Aorta (tissue), 5 donors: ENCODE measurements around the gene PTPN21. TPM values are rescaled to one million over a fixed set of nuclear protein-coding genes. Genes with fewer than 3 reads are reported as not detected.
A peak's percentile ranks its signal among the peaks of the same experiment; 100 is the strongest.

Experiments
- ATAC-seq: fragments of 200-7000 bp; cut with Tn5 transposase; one replicate; pipeline ENCODE4 v1.9.1; 2022; ENCODE audit warnings: moderate library complexity; ENCODE audit not compliant: low FRiP score
- DNase-seq, 2 donors: peaks; one replicate each; pipeline ENCODE4 v3.0.0-alpha.2; 2020
- H3K27ac ChIP-seq, 2 donors: one replicate each; pipeline ENCODE4 v1.5.1; 2013; ENCODE audit warnings: low read length in 2 of 2, mild to moderate bottlenecking in 2 of 2, moderate library complexity in 2 of 2, control low read depth in 1 of 2, inconsistent platforms in 1 of 2, low read depth in 1 of 2
- H3K27me3 ChIP-seq, 2 donors: one replicate each; pipeline ENCODE4 v1.6.1; 2013; ENCODE audit warnings: control low read depth in 1 of 2, low read length in 1 of 2, mild to moderate bottlenecking in 1 of 2, moderate library complexity in 1 of 2; ENCODE audit not compliant: insufficient read depth in 2 of 2, control insufficient read depth in 1 of 2
- H3K36me3 ChIP-seq, 2 donors: one replicate each; pipeline ENCODE4 v1.6.1; 2013; ENCODE audit warnings: control low read depth in 1 of 2, low read length in 1 of 2, mild to moderate bottlenecking in 1 of 2; ENCODE audit not compliant: insufficient read depth in 2 of 2, control insufficient read depth in 1 of 2
- H3K4me1 ChIP-seq, 2 donors: one replicate each; pipeline ENCODE4 v1.6.1; 2013; ENCODE audit warnings: low read length in 2 of 2, control low read depth in 1 of 2, mild to moderate bottlenecking in 1 of 2, moderate library complexity in 1 of 2; ENCODE audit not compliant: insufficient read depth in 2 of 2, control insufficient read depth in 1 of 2
- H3K4me3 ChIP-seq, 2 donors: one replicate each; pipeline ENCODE4 v1.5.1; 2013; ENCODE audit warnings: low read length in 2 of 2, control low read depth in 1 of 2, mild to moderate bottlenecking in 1 of 2
- H3K9me3 ChIP-seq: one replicate; pipeline ENCODE4 v1.6.1; 2013; ENCODE audit warnings: mild to moderate bottlenecking, low read length; ENCODE audit not compliant: control insufficient read depth
- WGBS, 2 donors: extraction: QIAGEN DNeasy Blood & Tissue Kit; methylation state at CpG; one replicate each; pipeline ENCODE4 v1.1.7; 2013; 5-methylcytosine and 5-hydroxymethylcytosine counted together
- intact Hi-C, 2 donors: fragments of 100-400 bp; cut with DNase I; formaldehyde crosslinking; loops; one replicate each; pipeline versions ENCODE4 v1.14.2 to v1.15.0; 2022
- polyA plus RNA-seq, 2 donors: library from polyadenylated mRNA; stranded (reverse); fragments of 200-250 nt; gene quantifications; one replicate each; pipeline ENCODE4 v1.2.3, GENCODE V29; 2013
- total RNA-seq, 2 donors: library from RNA; stranded (reverse); fragmentation: NEBNext Ultra II Directional; extraction: Animal tissue kit (Norgen Biotek cat#: 25700); gene quantifications; one replicate each; pipeline ENCODE4 v1.2.1, GENCODE V29; 2021
- donor health status: healthy with polysubstance abuse.
- donor health status: Bipolar disorder and iron deficiency.
- donor health status: DM: no; HTN: no; CAD: no.
- donor health status: DM: no; HTN: no; CAD: no.
- donor health status: DM: yes; HTN: yes; CAD: no.

The PTPN21 gene
- total and polyA plus RNA-seq, 4 donors = 15.6 to 53.7 (median 36.1) TPM

DNA sequence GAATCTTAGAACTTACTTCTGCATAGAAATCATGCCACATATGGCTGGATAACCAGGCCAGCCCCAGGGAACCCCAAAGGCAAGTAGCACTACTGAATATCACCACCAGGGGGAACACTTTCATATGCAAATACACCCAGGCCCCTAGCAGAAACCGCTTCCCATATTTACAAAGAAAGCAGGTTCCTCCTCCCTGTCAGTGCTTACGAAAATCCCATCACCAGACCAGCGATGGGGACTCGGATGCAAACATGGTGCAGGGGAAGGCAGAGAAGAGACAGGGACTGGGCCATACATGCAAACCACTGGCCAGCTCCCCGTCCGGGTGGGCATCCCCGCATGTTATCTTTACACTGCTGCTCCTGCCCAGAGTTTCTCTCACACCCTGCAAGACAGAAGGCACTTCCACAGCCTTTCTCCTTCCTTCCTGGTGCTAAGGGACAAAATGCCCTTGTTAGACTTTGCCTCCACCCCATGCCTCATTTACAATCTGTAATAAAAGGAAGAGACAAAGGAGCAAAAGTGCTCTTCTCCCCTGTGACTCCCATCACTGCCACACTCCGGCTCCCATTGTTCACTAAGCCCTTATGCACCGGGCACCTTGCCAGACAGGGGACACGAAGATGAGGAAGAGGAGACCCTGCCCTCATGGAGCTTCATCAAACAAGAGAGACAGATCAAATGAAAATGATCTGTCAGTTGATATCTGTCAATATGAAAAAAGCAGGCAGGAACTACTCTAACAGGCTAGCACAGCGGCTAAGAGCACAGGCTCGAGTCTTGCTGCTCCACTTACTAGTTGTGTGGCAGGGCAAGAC lies 62.3 kb downstream of the PTPN21 start:
- Histone ChIP-seq H3K27ac (no peak overlapping the region), H3K9me3 (no peaks in the 10 kb centered on the region), H3K4me3 (no peak overlapping the region), H3K4me1 (no peaks in the 10 kb centered on the region), H3K36me3 (peaks cover 0 to 8% of the 10 kb centered on the region in 2 donors), H3K27me3 (no peaks in the 10 kb centered on the region)
- 52 to 53% methylated on average over 12 of the region's 12 CpGs for WGBS, 2 donors
- intact Hi-C loops = loop anchor here (2.0 to 5.0 kb wide), 2 partner anchors 60 to 70 kb away; partner anchors contain the start of gene ZC3H14 (in 1 of the 2)
- DNase-seq (peak in 1 of 2 donors; percentile 51), ATAC-seq (peak; percentile 89)

DNA sequence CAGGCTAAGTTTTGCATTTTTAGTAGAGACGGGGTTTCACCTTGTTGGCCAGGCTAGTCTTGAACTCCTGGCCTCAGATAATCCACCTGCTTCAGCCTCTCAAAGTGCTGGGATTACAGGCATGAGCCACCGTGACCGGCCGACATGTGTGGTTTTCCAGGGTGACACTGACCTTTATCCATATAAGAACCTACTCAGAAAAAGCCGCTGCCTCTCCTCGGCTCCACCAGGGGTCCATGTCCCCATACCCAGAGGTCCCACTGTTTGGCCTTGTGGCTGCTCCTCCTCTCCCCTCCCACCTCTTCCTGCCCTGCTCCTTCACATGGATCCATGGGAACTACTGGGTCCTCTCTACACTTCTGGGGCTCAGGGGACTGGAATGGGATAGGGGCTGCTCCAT lies 64.6 kb downstream of the PTPN21 start:
- ATAC-seq = no peak

DNA sequence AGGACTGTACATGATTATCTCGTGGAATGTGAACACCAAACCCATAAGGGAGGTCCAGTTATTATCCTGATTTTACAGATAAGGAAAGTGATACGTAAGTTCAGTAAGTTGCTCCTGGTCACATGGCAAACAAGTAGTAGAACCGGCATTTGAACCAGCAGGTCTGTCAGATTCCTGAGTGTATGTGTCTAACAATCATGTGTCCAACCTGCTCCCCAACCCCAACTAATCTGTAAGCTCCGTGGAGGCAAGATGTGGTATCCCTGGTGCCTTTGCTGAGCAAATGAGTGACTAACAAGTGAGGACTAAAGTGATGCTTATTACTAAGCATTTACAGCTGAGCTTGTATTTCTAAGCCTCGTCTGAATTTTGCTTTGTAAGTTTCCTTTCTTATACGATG lies 65.9 kb downstream of the PTPN21 start:
- Histone ChIP-seq H3K4me1 (no peaks in the 10 kb centered on the region), H3K27me3 (no peaks in the 10 kb centered on the region), H3K36me3 (peaks cover 1 to 3% of the 10 kb centered on the region in 2 donors), H3K9me3 (no peaks in the 10 kb centered on the region), H3K4me3 (no peak overlapping the region), H3K27ac (peak overlapping the region in 1 of 2 donors; percentile 18)
- intact Hi-C loops = no loop called here
- ATAC-seq = no peak
- WGBS, 2 donors = 45 to 52% methylated on average over 6 of the region's 6 CpGs
- DNase-seq = no peak

More for the DNA sequence above, 64.6 kb downstream of the PTPN21 start:
- no peak overlapping the region for H3K27ac ChIP-seq
- WGBS, 2 donors = 97 to 98% methylated on average over 6 of the region's 6 CpGs
- H3K27me3 ChIP-seq = no peaks in the 10 kb centered on the region
- peaks cover 0 to 6% of the 10 kb centered on the region in 2 donors for H3K36me3 ChIP-seq
- H3K9me3 ChIP-seq = no peaks in the 10 kb centered on the region
- DNase-seq = no peak
- no peak overlapping the region for H3K4me3 ChIP-seq
- H3K4me1 ChIP-seq = no peaks in the 10 kb centered on the region
- intact Hi-C loops = loop anchor here in 1 of 2 donors (5.0 kb wide), 1 partner anchor 72 kb away; the partner anchor contains the start of gene ZC3H14

DNA sequence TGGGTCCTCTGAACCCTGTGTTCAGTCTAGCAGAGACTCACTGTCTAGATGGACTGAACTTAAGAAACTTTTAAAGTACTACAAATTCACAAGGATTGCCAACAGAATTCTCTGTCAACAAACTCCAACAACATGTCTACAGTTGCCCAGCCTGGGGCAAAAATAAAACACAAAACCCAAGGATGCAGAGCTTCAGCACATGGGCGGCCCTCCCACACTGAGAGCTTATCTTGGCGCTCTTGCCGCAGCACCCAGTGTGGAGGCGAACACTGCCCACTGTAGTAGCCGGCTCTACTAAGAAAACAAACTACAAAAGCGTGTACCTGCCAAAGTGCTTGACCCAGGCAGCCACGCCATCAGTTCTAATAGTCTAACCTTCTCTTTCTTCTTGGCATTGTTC lies 66.7 kb downstream of the PTPN21 start:
- peak overlapping the region; percentile 10 to 18 for H3K27ac ChIP-seq

DNA sequence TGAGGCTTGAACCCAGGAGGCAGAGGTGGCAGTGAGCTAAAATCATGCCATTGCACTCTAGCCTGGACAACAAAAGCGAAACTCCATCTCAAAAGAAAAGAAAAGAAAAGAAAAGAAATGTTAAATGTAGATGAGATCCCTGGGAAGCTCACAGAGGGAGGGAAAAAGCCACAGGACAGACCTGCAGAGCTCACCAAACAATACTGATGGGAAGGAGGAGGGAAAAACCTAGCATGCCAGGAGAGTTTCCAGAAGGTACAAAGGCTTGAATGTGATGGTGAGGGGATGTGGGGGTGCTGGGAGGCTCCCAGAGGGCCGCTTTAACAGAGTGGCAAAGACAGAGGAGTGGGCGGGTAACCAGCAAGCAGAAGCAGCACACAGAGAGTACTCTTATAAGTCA lies 72.3 kb downstream of the PTPN21 start:
- Histone ChIP-seq H3K4me3 (no peak overlapping the region), H3K27me3 (no peaks in the 10 kb centered on the region), H3K27ac (no peak overlapping the region), H3K9me3 (no peaks in the 10 kb centered on the region), H3K36me3 (peaks cover 3 to 5% of the 10 kb centered on the region in 2 donors), H3K4me1 (no peaks in the 10 kb centered on the region)
- DNase-seq = no peak
- no peak for ATAC-seq
- intact Hi-C loops = no loop called here
- WGBS, 2 donors = 95 to 98% methylated on average over 3 of the region's 3 CpGs

More for the DNA sequence above, 66.7 kb downstream of the PTPN21 start:
- Histone ChIP-seq H3K36me3 (peaks cover 0 to 3% of the 10 kb centered on the region in 2 donors), H3K4me3 (no peak overlapping the region), H3K27me3 (no peaks in the 10 kb centered on the region), H3K4me1 (no peaks in the 10 kb centered on the region), H3K9me3 (no peaks in the 10 kb centered on the region)
- DNase-seq (no peak), ATAC-seq (no peak)
- 7 to 9% methylated on average over 7 of the region's 7 CpGs for WGBS, 2 donors
- intact Hi-C loops = no loop called here

DNA sequence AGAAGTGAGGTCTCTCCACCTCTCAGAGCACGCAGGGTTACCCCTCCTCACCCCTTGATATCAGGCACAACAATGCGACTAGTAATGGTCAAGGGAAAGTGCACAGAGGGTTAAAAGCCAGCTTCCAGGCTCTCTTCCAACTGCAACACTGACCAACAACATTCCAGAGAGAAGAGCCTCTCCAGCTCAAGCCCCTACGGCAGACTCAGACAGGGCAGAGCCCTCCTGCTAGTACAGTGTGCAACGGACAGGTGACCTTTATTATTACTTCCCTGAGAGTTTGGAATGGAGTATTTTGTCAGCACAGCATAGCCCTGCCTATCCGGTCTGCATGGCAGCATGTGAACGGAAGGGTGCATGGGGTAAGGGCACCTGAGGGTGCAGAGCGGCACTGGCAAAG lies 73.0 kb downstream of the PTPN21 start:
- Histone ChIP-seq H3K36me3 (peaks cover 3 to 5% of the 10 kb centered on the region in 2 donors), H3K4me3 (no peak overlapping the region), H3K4me1 (no peaks in the 10 kb centered on the region), H3K9me3 (no peaks in the 10 kb centered on the region), H3K27me3 (no peaks in the 10 kb centered on the region), H3K27ac (no peak overlapping the region)
- no peak for DNase-seq
- ATAC-seq = no peak
- intact Hi-C loops = no loop called here
- 59 to 63% methylated on average over 7 of the region's 7 CpGs for WGBS, 2 donors

DNA sequence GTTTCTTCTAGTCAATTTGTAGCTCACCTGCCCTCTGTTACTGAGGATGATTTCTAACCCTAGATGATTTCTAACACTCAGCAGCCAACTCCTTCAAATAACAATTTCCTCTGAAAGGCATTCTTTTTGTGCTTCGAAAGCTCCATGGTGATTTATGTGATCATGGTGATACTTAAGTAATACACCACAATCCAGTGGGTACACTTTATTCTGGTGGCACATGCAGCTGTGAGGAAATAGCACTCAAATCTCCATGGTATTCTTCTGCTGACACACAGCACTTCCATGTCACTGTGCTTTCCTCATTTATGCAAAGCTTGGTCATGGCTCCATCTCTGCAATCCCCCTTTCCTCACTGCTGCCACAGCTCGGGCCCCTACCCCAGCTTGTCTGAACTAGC lies 73.7 kb downstream of the PTPN21 start:
- DNase-seq (no peak), ATAC-seq (no peak)
- Histone ChIP-seq H3K9me3 (no peaks in the 10 kb centered on the region), H3K4me3 (no peak overlapping the region), H3K27me3 (no peaks in the 10 kb centered on the region), H3K4me1 (no peaks in the 10 kb centered on the region), H3K27ac (no peak overlapping the region), H3K36me3 (peaks cover 3 to 5% of the 10 kb centered on the region in 2 donors)
- intact Hi-C loops = no loop called here
- 81 to 88% methylated on average over 2 of the region's 2 CpGs for WGBS, 2 donors

DNA sequence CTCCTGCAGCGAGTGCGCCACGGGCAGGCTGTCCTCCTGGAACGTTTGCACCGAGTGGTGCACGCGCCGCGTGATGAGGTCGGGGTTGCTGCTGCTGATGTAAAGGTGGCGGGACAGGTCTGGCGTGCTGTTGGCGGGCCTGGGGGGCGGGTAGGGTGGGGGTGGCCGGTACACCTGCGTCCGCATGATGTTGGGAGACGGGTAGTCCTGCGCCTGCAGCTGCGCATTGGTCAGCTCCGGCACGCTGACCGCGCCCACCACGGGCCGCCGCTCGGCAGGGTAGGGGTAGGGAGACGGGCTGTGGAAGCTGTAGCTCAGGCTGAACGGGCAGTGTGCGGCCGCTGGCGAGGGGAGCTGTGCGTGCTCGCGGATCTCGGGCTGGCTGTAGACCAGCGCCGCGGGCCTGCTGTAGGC lies 75.2 kb downstream of the PTPN21 start:
- WGBS, 2 donors = 83% methylated on average over 29 to 40 of the region's 40 CpGs
- DNase-seq (no peak), ATAC-seq (no peak)
- Histone ChIP-seq H3K4me3 (no peak overlapping the region), H3K4me1 (no peaks in the 10 kb centered on the region), H3K27ac (no peak overlapping the region), H3K9me3 (no peaks in the 10 kb centered on the region), H3K36me3 (peaks cover 3 to 5% of the 10 kb centered on the region in 2 donors), H3K27me3 (no peaks in the 10 kb centered on the region)
- intact Hi-C loops = no loop called here

DNA sequence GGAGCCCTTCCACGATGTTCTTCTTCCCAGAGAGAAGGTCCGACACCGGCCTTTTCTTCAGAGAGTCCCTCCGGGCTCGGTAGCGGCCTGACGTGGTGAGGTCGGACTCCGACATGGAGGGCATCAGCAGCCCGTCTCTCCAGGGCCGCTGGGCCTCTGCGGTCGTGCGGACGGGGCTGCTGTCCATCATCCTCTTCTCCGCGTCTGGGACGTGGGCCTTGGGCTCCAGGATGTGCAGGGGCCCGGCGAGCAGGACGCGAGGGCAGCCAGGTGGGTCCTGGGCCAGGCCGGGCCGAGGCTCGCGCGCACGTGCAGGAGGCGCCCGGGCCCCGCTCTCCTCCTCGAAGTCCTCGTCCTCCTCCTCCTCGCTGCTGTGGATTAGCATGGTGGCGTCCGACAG lies 75.9 kb downstream of the PTPN21 start:
- Histone ChIP-seq H3K27ac (no peak overlapping the region), H3K36me3 (peaks cover under 1 to 5% of the 10 kb centered on the region in 2 donors), H3K4me3 (no peak overlapping the region), H3K27me3 (no peaks in the 10 kb centered on the region), H3K4me1 (no peaks in the 10 kb centered on the region), H3K9me3 (no peaks in the 10 kb centered on the region)
- intact Hi-C loops = no loop called here
- ATAC-seq (no peak), DNase-seq (peak in 1 of 2 donors; percentile 46)
- 94% methylated on average over 36 of the region's 36 CpGs for WGBS, 2 donors
